ENCODE data around the gene B9D2.

- TF ChIP-seq CTCF (IDR thresholded peaks at IDR 0.05; ENCODE audit: insufficient read depth, low read depth, low read length) = no peak
- TF ChIP-seq EZH2 (IDR thresholded peaks at IDR 0.05; ENCODE audit: insufficient read depth, low read length) = no peak
Measured at GRCh38 chr19:41372501-41372900, 8.6 kb upstream of the B9D2 start.
